Muscle layer of colon (tissue), 2 donors: ENCODE results near the gene LYPLAL1.

Source experiments
- H3K27ac ChIP-seq: one replicate; pipeline ENCODE4 v1.7.0; 2013; ENCODE audit warnings: low read depth, mild to moderate bottlenecking, low read length, moderate library complexity
- H3K27me3 ChIP-seq, 2 donors: one replicate each; pipeline ENCODE4 v1.7.0; 2013; ENCODE audit warnings: low read length in 2 of 2, mild to moderate bottlenecking in 2 of 2; ENCODE audit not compliant: insufficient read depth in 2 of 2, control insufficient read depth in 1 of 2
- H3K36me3 ChIP-seq: one replicate; pipeline ENCODE4 v1.7.0; 2013; ENCODE audit warnings: mild to moderate bottlenecking, low read length; ENCODE audit not compliant: insufficient read depth
- H3K4me1 ChIP-seq: one replicate; pipeline ENCODE4 v1.7.0; 2013; ENCODE audit warnings: mild to moderate bottlenecking, low read length; ENCODE audit not compliant: insufficient read depth
- H3K4me3 ChIP-seq, 2 donors: one replicate each; pipeline ENCODE4 v1.7.0; 2013; ENCODE audit warnings: low read length in 2 of 2, low read depth in 1 of 2, mild to moderate bottlenecking in 1 of 2, moderate library complexity in 1 of 2
- H3K9ac ChIP-seq: one replicate; pipeline ENCODE4 v1.7.0; 2013; ENCODE audit warnings: low read length
- H3K9me3 ChIP-seq: one replicate; pipeline ENCODE4 v1.7.0; 2013; ENCODE audit warnings: mild to moderate bottlenecking, low read length
- donor health status: abdominal sarcoma.
- donor health status: Adenocarcinoma of cecum.

Gene LYPLAL1

GRCh38 chr1:219147571-219148019, 26.1 kb upstream of the LYPLAL1 start:
- Histone ChIP-seq H3K4me1 (no peaks in the 10 kb centered on the region), H3K9ac (no peak overlapping the region), H3K4me3 (no peak overlapping the region), H3K27me3 (no peaks in the 10 kb centered on the region), H3K36me3 (no peaks in the 10 kb centered on the region), H3K27ac (no peak overlapping the region), H3K9me3 (no peaks in the 10 kb centered on the region)

- Histone ChIP-seq H3K27me3 (no peaks in the 10 kb centered on the region), H3K9ac (no peak overlapping the region), H3K4me3 (no peak overlapping the region), H3K27ac (no peak overlapping the region), H3K4me1 (no peaks in the 10 kb centered on the region), H3K9me3 (no peaks in the 10 kb centered on the region), H3K36me3 (no peaks in the 10 kb centered on the region)
These were observed 24.6 kb upstream of the LYPLAL1 start for GRCh38 chr1:219149009-219149577.

GRCh38 chr1:219149953-219150352, 23.7 kb upstream of the LYPLAL1 start:
- no peaks in the 10 kb centered on the region for H3K27me3 ChIP-seq
- H3K36me3 ChIP-seq = no peaks in the 10 kb centered on the region

GRCh38 chr1:219150913-219151312, 22.8 kb upstream of the LYPLAL1 start:
- Histone ChIP-seq H3K27ac (no peak overlapping the region), H3K36me3 (no peaks in the 10 kb centered on the region), H3K9me3 (no peaks in the 10 kb centered on the region), H3K9ac (no peak overlapping the region), H3K27me3 (no peaks in the 10 kb centered on the region), H3K4me3 (no peak overlapping the region), H3K4me1 (no peaks in the 10 kb centered on the region)

More at GRCh38 chr1:219149953-219150352, 23.7 kb upstream of the LYPLAL1 start:
- Histone ChIP-seq H3K9ac (no peak overlapping the region), H3K4me1 (no peaks in the 10 kb centered on the region), H3K27ac (no peak overlapping the region), H3K4me3 (no peak overlapping the region), H3K9me3 (no peaks in the 10 kb centered on the region)

GRCh38 chr1:219151467-219151866, 22.2 kb upstream of the LYPLAL1 start:
- no peaks in the 10 kb centered on the region for H3K9me3 ChIP-seq
- H3K27me3 ChIP-seq = no peaks in the 10 kb centered on the region

GRCh38 chr1:219152751-219153150, 20.9 kb upstream of the LYPLAL1 start:
- Histone ChIP-seq H3K9ac (no peak overlapping the region), H3K4me3 (no peak overlapping the region), H3K9me3 (no peaks in the 10 kb centered on the region), H3K4me1 (no peaks in the 10 kb centered on the region), H3K27ac (no peak overlapping the region), H3K36me3 (no peaks in the 10 kb centered on the region), H3K27me3 (no peaks in the 10 kb centered on the region)

More at GRCh38 chr1:219151467-219151866, 22.2 kb upstream of the LYPLAL1 start:
- H3K4me1 ChIP-seq = no peaks in the 10 kb centered on the region
- no peak overlapping the region for H3K4me3 ChIP-seq
- no peaks in the 10 kb centered on the region for H3K36me3 ChIP-seq
- no peak overlapping the region for H3K9ac ChIP-seq
- no peak overlapping the region for H3K27ac ChIP-seq

GRCh38 chr1:219153723-219154122, 20.0 kb upstream of the LYPLAL1 start:
- H3K36me3 ChIP-seq = no peaks in the 10 kb centered on the region

GRCh38 chr1:219155135-219155534, 18.5 kb upstream of the LYPLAL1 start:
- no peaks in the 10 kb centered on the region for H3K36me3 ChIP-seq
- H3K4me3 ChIP-seq = no peak overlapping the region
- H3K27me3 ChIP-seq = no peaks in the 10 kb centered on the region
- H3K27ac ChIP-seq = no peak overlapping the region
- no peaks in the 10 kb centered on the region for H3K4me1 ChIP-seq
- H3K9me3 ChIP-seq = no peaks in the 10 kb centered on the region
- H3K9ac ChIP-seq = no peak overlapping the region

More at GRCh38 chr1:219153723-219154122, 20.0 kb upstream of the LYPLAL1 start:
- Histone ChIP-seq H3K9me3 (no peaks in the 10 kb centered on the region), H3K27me3 (no peaks in the 10 kb centered on the region), H3K4me3 (no peak overlapping the region), H3K9ac (no peak overlapping the region), H3K4me1 (no peaks in the 10 kb centered on the region), H3K27ac (no peak overlapping the region)

- no peaks in the 10 kb centered on the region for H3K9me3 ChIP-seq
- H3K4me3 ChIP-seq = no peak overlapping the region
- no peaks in the 10 kb centered on the region for H3K4me1 ChIP-seq
- H3K36me3 ChIP-seq = no peaks in the 10 kb centered on the region
- no peak overlapping the region for H3K9ac ChIP-seq
- H3K27ac ChIP-seq = no peak overlapping the region
- H3K27me3 ChIP-seq = no peaks in the 10 kb centered on the region
These were observed 13.6 kb upstream of the LYPLAL1 start for GRCh38 chr1:219159946-219160645.

- Histone ChIP-seq H3K4me1 (no peaks in the 10 kb centered on the region), H3K36me3 (no peaks in the 10 kb centered on the region), H3K9ac (no peak overlapping the region), H3K9me3 (no peaks in the 10 kb centered on the region), H3K27me3 (no peaks in the 10 kb centered on the region), H3K4me3 (no peak overlapping the region), H3K27ac (no peak overlapping the region)
These were observed 12.7 kb upstream of the LYPLAL1 start for GRCh38 chr1:219160967-219161366.

GRCh38 chr1:219161371-219161770, 12.3 kb upstream of the LYPLAL1 start:
- Histone ChIP-seq H3K4me3 (no peak overlapping the region), H3K36me3 (no peaks in the 10 kb centered on the region), H3K9ac (no peak overlapping the region), H3K4me1 (no peaks in the 10 kb centered on the region), H3K9me3 (no peaks in the 10 kb centered on the region), H3K27ac (no peak overlapping the region), H3K27me3 (no peaks in the 10 kb centered on the region)
